IMR-90 (cell line): Measurements from ENCODE around the gene KCNQ5. TPM values are rescaled to one million over a fixed set of nuclear protein-coding genes. Genes with fewer than 3 reads are reported as not detected.

Source experiments
- ATAC-seq: fragments of 200-7000 bp; cut with Tn5 transposase; 2 replicates; pipeline ENCODE4 v1.9.1; 2020; ENCODE audit warnings: low read depth, mild to moderate bottlenecking, moderate library complexity
- BruUV-seq: library from RNA; stranded (reverse); fragments of 400-500 nt; replicated peaks from 2 replicates; lab custom pipeline; 2021; lab: Mats Ljungman, UMichigan
- CTCF ChIA-PET: fragments of 300-600 bp; formaldehyde crosslinking; extraction: SDS; loops from one replicate; lab custom pipeline; 2021; ENCODE audit warnings: antibody characterized with exemption; lab: Yijun Ruan, JAX
- POLR2A ChIA-PET: fragments of 300-600 bp; sonication (Branson Sonifier 250); formaldehyde crosslinking; loops from one replicate; lab custom pipeline; 2022; ENCODE audit warnings: antibody characterized with exemption; ENCODE audit not compliant: unreplicated experiment; lab: Charles Lee
- DNase-seq: peaks from one replicate; pipeline ENCODE4 v3.0.0; 2013
- H2AFZ ChIP-seq: replicated peaks from 2 replicates; pipeline ENCODE3; 2013; ENCODE audit warnings: low read length, mild to moderate bottlenecking; ENCODE audit not compliant: poor library complexity
- H2AK5ac ChIP-seq: 2 replicates; pipeline ENCODE4 v1.6.1; 2013; ENCODE audit warnings: low read depth, low read length, inconsistent platforms
- H2AK9ac ChIP-seq: replicated peaks from 2 replicates; pipeline ENCODE3; 2013; ENCODE audit warnings: mild to moderate bottlenecking, low read depth, low read length, moderate library complexity; ENCODE audit not compliant: poor library complexity
- H2BK120ac ChIP-seq: 2 replicates; pipeline ENCODE4 v1.6.1; 2013; ENCODE audit warnings: low read depth, low read length, inconsistent platforms
- H2BK15ac ChIP-seq: 3 replicates; pipeline ENCODE4 v1.6.1; 2013; ENCODE audit warnings: low read depth, low read length, inconsistent platforms
- H2BK20ac ChIP-seq: 2 replicates; pipeline ENCODE4 v1.6.1; 2013; ENCODE audit warnings: low read depth, mild to moderate bottlenecking, inconsistent platforms, low read length, moderate library complexity
- H2BK5ac ChIP-seq: 2 replicates; pipeline ENCODE4 v1.6.1; 2013; ENCODE audit warnings: mild to moderate bottlenecking, low read depth, low read length, inconsistent platforms; ENCODE audit not compliant: poor library complexity, severe bottlenecking
- H3K14ac ChIP-seq: replicated peaks from 2 replicates; pipeline ENCODE4 v1.6.1; 2013; ENCODE audit warnings: low read depth, low read length, inconsistent platforms
- H3K18ac ChIP-seq: 2 replicates; pipeline ENCODE4 v1.6.1; 2013; ENCODE audit warnings: low read depth, low read length, control low read depth
- H3K23ac ChIP-seq: 2 replicates; pipeline ENCODE4 v1.6.1; 2013; ENCODE audit warnings: low read depth, low read length, inconsistent platforms
- H3K27ac ChIP-seq: 2 replicates; pipeline ENCODE4 v1.5.1; 2013; ENCODE audit warnings: mild to moderate bottlenecking, control low read depth, low read length; ENCODE audit not compliant: insufficient read depth
- H3K27me3 ChIP-seq: 2 replicates; pipeline ENCODE4 v1.6.1; 2013; ENCODE audit warnings: low read length; ENCODE audit not compliant: control insufficient read depth, insufficient read depth
- H3K36me3 ChIP-seq: 2 replicates; pipeline ENCODE4 v1.6.1; 2013; ENCODE audit warnings: low read length, mixed read lengths; ENCODE audit not compliant: control insufficient read depth, insufficient read depth
- H3K4ac ChIP-seq: 2 replicates; pipeline ENCODE4 v1.6.1; 2013; ENCODE audit warnings: low read depth, low read length, inconsistent platforms
- H3K4me1 ChIP-seq: 2 replicates; pipeline ENCODE4 v1.6.1; 2013; ENCODE audit warnings: low read length, mixed read lengths; ENCODE audit not compliant: control insufficient read depth, insufficient read depth
- H3K4me2 ChIP-seq: 2 replicates; pipeline ENCODE4 v1.6.1; 2013; ENCODE audit warnings: low read depth, mild to moderate bottlenecking, control low read depth, low read length, moderate library complexity
- H3K4me3 ChIP-seq: 2 replicates; pipeline ENCODE4 v1.5.1; 2013; ENCODE audit warnings: low read depth, mild to moderate bottlenecking, control low read depth, low read length, moderate library complexity; ENCODE audit not compliant: insufficient read depth
- H3K56ac ChIP-seq: 2 replicates; pipeline ENCODE4 v1.6.1; 2013; ENCODE audit warnings: low read length, inconsistent platforms; ENCODE audit not compliant: insufficient read depth; ENCODE audit errors: extremely low read depth
- H3K79me1 ChIP-seq, 2 experiments: 2 replicates each; pipeline ENCODE4 v1.6.1; 2013; ENCODE audit warnings: low read length in 2 of 2, inconsistent platforms in 1 of 2, low read depth in 1 of 2
- H3K9ac ChIP-seq: 2 replicates; pipeline ENCODE4 v1.6.1; 2013; ENCODE audit warnings: low read depth, low read length, control low read depth
- H3K9me1 ChIP-seq: 2 replicates; pipeline ENCODE4 v1.6.1; 2013; ENCODE audit warnings: low read length, inconsistent platforms; ENCODE audit not compliant: insufficient read depth
- H3K9me3 ChIP-seq: 2 replicates; pipeline ENCODE4 v1.6.1; 2013; ENCODE audit warnings: low read length; ENCODE audit not compliant: control insufficient read depth, insufficient read depth
- H4K20me1 ChIP-seq: 2 replicates; pipeline ENCODE4 v1.6.1; 2013; ENCODE audit warnings: low read length, inconsistent platforms; ENCODE audit not compliant: insufficient read depth
- H4K5ac ChIP-seq: 2 replicates; pipeline ENCODE4 v1.6.1; 2013; ENCODE audit warnings: mild to moderate bottlenecking, low read depth, low read length, control low read depth
- H4K8ac ChIP-seq, 2 experiments: 2 replicates each; pipeline ENCODE4 v1.6.1; 2013; ENCODE audit warnings: low read depth in 2 of 2, low read length in 2 of 2, control low read depth in 1 of 2, inconsistent platforms in 1 of 2
- H4K91ac ChIP-seq: 2 replicates; pipeline ENCODE4 v1.6.1; 2013; ENCODE audit warnings: low read depth, low read length, inconsistent platforms; ENCODE audit not compliant: insufficient read depth
- CHD1 ChIP-seq: IDR thresholded peaks from 2 replicates; pipeline ENCODE4 v1.6.1; 2012; ENCODE audit warnings: low read depth, low read length, improper control_type of control experiment
- ELK1 ChIP-seq: fragments of 150-350 bp; IDR thresholded peaks from 2 replicates; pipeline ENCODE4 v1.6.1; 2016; ENCODE audit warnings: low read depth, mild to moderate bottlenecking, low read length, moderate library complexity, borderline replicate concordance
- SMC3 ChIP-seq: fragments of 150-350 bp; IDR thresholded peaks from 2 replicates; pipeline ENCODE4 v1.6.1; 2016; ENCODE audit warnings: low read depth, mild to moderate bottlenecking, antibody characterized with exemption, low read length, moderate library complexity
- WGBS, 2 experiments: methylation state at CpG; one replicate each; pipeline versions ENCODE4 v1.1.5 to v1.1.7; 2013; ENCODE audit warnings: missing lambda C conversion rate in 2 of 2; ENCODE audit not compliant: insufficient read length in 1 of 2; ENCODE audit errors: extremely low coverage in 2 of 2; 5-methylcytosine and 5-hydroxymethylcytosine counted together
- dilution Hi-C: fragments of 300-500 bp; cut with HindIII; formaldehyde crosslinking; loops from one replicate; pipeline ENCODE4 v1.14.3; 2018; ENCODE audit warnings: low sequenced_read_pairs; ENCODE audit not compliant: unreplicated experiment
- in situ Hi-C: fragments of 300-500 bp; cut with MboI; formaldehyde crosslinking; loops from 3 replicates; pipeline ENCODE4 v1.14.3; 2019; ENCODE audit warnings: low sequenced_read_pairs, inconsistent platforms, mixed read lengths
- intact Hi-C: fragments of 100-400 bp; cut with micrococcal nuclease; formaldehyde crosslinking; loops from 2 replicates; pipeline ENCODE4 v1.10.0; 2022
- polyA plus RNA-seq, 3 experiments: library from polyadenylated mRNA; depleted of rRNA; stranded (reverse); fragments of >200 nt; gene quantifications; 2 replicates each; pipeline ENCODE4 v1.2.3, GENCODE V29; 2012; ENCODE audit warnings: low replicate concordance in 1 of 3
- total RNA-seq: library from RNA; depleted of rRNA; stranded (reverse); fragments of >200 nt; gene quantifications from 2 replicates; pipeline ENCODE4 v1.2.3, GENCODE V29; 2012

Gene KCNQ5
- total and polyA plus RNA-seq, 2 of the 4 experiments (the other 2 are of a cell fraction): 0.75 to 1.3 TPM

GRCh38 chr6:72704979-72705378 is 83.1 kb downstream of the KCNQ5 start:
- no peak overlapping the region for H4K91ac ChIP-seq
- H2BK15ac ChIP-seq: no peak overlapping the region
- no peaks in the 10 kb centered on the region for H3K4me1 ChIP-seq
- no peak overlapping the region for H2BK120ac ChIP-seq
- no peak overlapping the region for H2BK5ac ChIP-seq
- no peak overlapping the region for H3K9ac ChIP-seq
- in situ Hi-C loops: no loop called here
- no peak for DNase-seq
- H4K8ac ChIP-seq: no peak overlapping the region
- no peak overlapping the region for H3K23ac ChIP-seq
- dilution Hi-C loops: no loop called here
- no peak for ATAC-seq
- BruUV-seq: no TSS peak
- H3K27ac ChIP-seq: no peak overlapping the region
- no peak overlapping the region for H3K18ac ChIP-seq
- no CpG with 5 or more reads among the region's 4 CpGs for WGBS, 2 experiments
- no peak overlapping the region for H3K4me2 ChIP-seq
- no peak overlapping the region for H3K56ac ChIP-seq
- no peaks in the 10 kb centered on the region for H3K36me3 ChIP-seq
- TF ChIP-seq CHD1 (no peak), SMC3 (no peak), ELK1 (no peak)
- intact Hi-C loops: no loop called here
- H2BK20ac ChIP-seq: no peak overlapping the region
- ChIA-PET POLR2A (no interaction called here), CTCF (no interaction called here)
- no peaks in the 10 kb centered on the region; a peak in 1 of 4 replicates for H3K79me1 ChIP-seq
- no peak overlapping the region for H3K14ac ChIP-seq
- H3K9me1 ChIP-seq: no peaks in the 10 kb centered on the region
- no peak overlapping the region for H2AK9ac ChIP-seq
- H4K20me1 ChIP-seq: no peaks in the 10 kb centered on the region
- no peaks in the 10 kb centered on the region; the same call in 1 of the 2 replicates for H3K9me3 ChIP-seq
- H4K5ac ChIP-seq: no peak overlapping the region
- no peak overlapping the region for H2AK5ac ChIP-seq
- H2AFZ ChIP-seq: no peak overlapping the region
- no peak overlapping the region for H3K4ac ChIP-seq
- no peaks in the 10 kb centered on the region for H3K27me3 ChIP-seq
- no peak overlapping the region for H3K4me3 ChIP-seq
